Liver (tissue), 3 donors: Measurements from ENCODE around the gene AGPAT1.

Experiments
- CTCF ChIP-seq: fragments of 150-350 bp; IDR thresholded peaks from 2 replicates; pipeline ENCODE4 v1.5.1; 2017; ENCODE audit warnings: improper control_type of control experiment, low read depth, low read length; ENCODE audit not compliant: missing input control
- EGR1 ChIP-seq, 2 donors: IDR thresholded peaks; 2 replicates each; pipeline ENCODE4 v1.6.1; 2016 to 2018; ENCODE audit warnings: antibody characterized with exemption in 2 of 2, low read depth in 2 of 2
- FOXA1 ChIP-seq: IDR thresholded peaks from 2 replicates; pipeline ENCODE4 v1.6.1; 2016; ENCODE audit warnings: antibody characterized with exemption
- GABPA ChIP-seq, 2 donors: IDR thresholded peaks in 1 of 2; conservative IDR thresholded peaks in 1 of 2; 2 replicates each; pipeline ENCODE4 v1.6.1; 2016; ENCODE audit warnings: antibody characterized with exemption in 2 of 2, mild to moderate bottlenecking in 1 of 2, moderate library complexity in 1 of 2
- HNF4G ChIP-seq: IDR thresholded peaks from 2 replicates; pipeline ENCODE4 v1.6.1; 2016; ENCODE audit warnings: antibody characterized with exemption
- JUND ChIP-seq, 2 donors: IDR thresholded peaks; 2 replicates each; pipeline ENCODE4 v1.6.1; 2016; ENCODE audit warnings: antibody characterized with exemption in 2 of 2
- MAX ChIP-seq: IDR thresholded peaks from 2 replicates; pipeline ENCODE4 v1.6.1; 2016; ENCODE audit warnings: antibody characterized with exemption
- RAD21 ChIP-seq, 2 donors: IDR thresholded peaks; 2 replicates each; pipeline ENCODE4 v1.6.1; 2016; ENCODE audit warnings: antibody characterized with exemption in 2 of 2, mild to moderate bottlenecking in 2 of 2
- SP1 ChIP-seq: IDR thresholded peaks from 2 replicates; pipeline ENCODE4 v1.6.1; 2018; ENCODE audit warnings: antibody characterized with exemption, mild to moderate bottlenecking
- TAF1 ChIP-seq: conservative IDR thresholded peaks from 2 replicates; pipeline ENCODE4 v1.6.1; 2016; ENCODE audit warnings: antibody characterized with exemption, mild to moderate bottlenecking
- YY1 ChIP-seq: IDR thresholded peaks from 2 replicates; pipeline ENCODE4 v1.6.1; 2016; ENCODE audit warnings: antibody characterized with exemption, mild to moderate bottlenecking
- ZBTB33 ChIP-seq: IDR thresholded peaks from 2 replicates; pipeline ENCODE4 v1.6.1; 2016; ENCODE audit warnings: antibody characterized with exemption
- TF ChIP-seq, protein P1 (sequence below): IDR thresholded peaks from 2 replicates; pipeline ENCODE4 v1.6.1; 2016; ENCODE audit warnings: antibody characterized with exemption, mild to moderate bottlenecking
- TF ChIP-seq, protein P2 (sequence below): IDR thresholded peaks from 2 replicates; pipeline ENCODE4 v1.6.1; 2016; ENCODE audit warnings: antibody characterized with exemption
- donor health status: healthy.
- donor health status: healthy.

DNA sequence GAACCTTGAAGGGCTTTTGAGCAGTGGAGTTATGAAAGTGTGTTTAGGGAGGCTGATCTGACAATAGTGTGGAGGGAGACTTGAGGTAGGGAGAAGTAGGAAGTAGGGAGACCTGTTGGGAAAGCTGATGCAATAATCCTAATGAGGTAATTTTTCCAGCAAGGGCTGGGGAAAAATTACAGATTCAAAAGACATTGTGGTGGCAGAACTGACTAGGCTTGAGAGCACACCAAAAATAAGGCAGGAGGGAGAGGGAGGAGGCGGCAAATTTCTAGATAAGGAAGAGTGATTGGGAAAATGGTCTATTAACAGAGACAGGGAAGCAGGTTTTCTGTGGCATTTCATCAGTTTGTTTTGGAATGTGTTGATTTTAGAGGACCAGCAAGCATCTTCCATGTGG lies 29.6 kb downstream of the AGPAT1 start:
- no peak for TF ChIP-seq CTCF
- TF ChIP-seq TAF1: no peak
- no peak for TF ChIP-seq JUND (IDR thresholded peaks at IDR 0.05)
- TF ChIP-seq YY1: no peak
- TF ChIP-seq, protein P1, sequence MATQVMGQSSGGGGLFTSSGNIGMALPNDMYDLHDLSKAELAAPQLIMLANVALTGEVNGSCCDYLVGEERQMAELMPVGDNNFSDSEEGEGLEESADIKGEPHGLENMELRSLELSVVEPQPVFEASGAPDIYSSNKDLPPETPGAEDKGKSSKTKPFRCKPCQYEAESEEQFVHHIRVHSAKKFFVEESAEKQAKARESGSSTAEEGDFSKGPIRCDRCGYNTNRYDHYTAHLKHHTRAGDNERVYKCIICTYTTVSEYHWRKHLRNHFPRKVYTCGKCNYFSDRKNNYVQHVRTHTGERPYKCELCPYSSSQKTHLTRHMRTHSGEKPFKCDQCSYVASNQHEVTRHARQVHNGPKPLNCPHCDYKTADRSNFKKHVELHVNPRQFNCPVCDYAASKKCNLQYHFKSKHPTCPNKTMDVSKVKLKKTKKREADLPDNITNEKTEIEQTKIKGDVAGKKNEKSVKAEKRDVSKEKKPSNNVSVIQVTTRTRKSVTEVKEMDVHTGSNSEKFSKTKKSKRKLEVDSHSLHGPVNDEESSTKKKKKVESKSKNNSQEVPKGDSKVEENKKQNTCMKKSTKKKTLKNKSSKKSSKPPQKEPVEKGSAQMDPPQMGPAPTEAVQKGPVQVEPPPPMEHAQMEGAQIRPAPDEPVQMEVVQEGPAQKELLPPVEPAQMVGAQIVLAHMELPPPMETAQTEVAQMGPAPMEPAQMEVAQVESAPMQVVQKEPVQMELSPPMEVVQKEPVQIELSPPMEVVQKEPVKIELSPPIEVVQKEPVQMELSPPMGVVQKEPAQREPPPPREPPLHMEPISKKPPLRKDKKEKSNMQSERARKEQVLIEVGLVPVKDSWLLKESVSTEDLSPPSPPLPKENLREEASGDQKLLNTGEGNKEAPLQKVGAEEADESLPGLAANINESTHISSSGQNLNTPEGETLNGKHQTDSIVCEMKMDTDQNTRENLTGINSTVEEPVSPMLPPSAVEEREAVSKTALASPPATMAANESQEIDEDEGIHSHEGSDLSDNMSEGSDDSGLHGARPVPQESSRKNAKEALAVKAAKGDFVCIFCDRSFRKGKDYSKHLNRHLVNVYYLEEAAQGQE: no peak
- TF ChIP-seq MAX: no peak
- TF ChIP-seq ZBTB33: no peak
- TF ChIP-seq, protein P2, sequence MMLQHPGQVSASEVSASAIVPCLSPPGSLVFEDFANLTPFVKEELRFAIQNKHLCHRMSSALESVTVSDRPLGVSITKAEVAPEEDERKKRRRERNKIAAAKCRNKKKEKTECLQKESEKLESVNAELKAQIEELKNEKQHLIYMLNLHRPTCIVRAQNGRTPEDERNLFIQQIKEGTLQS: no peak
- no peak for TF ChIP-seq SP1
- TF ChIP-seq FOXA1: no peak
- no peak for TF ChIP-seq GABPA (IDR thresholded peaks at IDR 0.05 in 1 of 2, conservative IDR thresholded peaks at IDR 0.05 in 1 of 2)
- TF ChIP-seq RAD21 (IDR thresholded peaks at IDR 0.05): no peak
- no peak for TF ChIP-seq EGR1 (IDR thresholded peaks at IDR 0.05; ENCODE audit: low read depth in 2 of 2)
- TF ChIP-seq HNF4G: no peak
